GM12878 (cell line): ENCODE results near the gene RIF1. TPM values are rescaled to one million over a fixed set of nuclear protein-coding genes. Genes with fewer than 3 reads are reported as not detected.

Experiments
- ATAC-seq: fragments of 200-7000 bp; cut with Tn5 transposase; 3 replicates; pipeline ENCODE4 v1.9.1; 2020; ENCODE audit warnings: mild to moderate bottlenecking, moderate library complexity
- BruUV-seq: library from RNA; stranded (reverse); fragments of 400-500 nt; replicated peaks from 2 replicates; lab custom pipeline; 2021; lab: Mats Ljungman, UMichigan
- CTCF ChIA-PET: fragments of 300-600 bp; sonication (Branson Sonifier 250); formaldehyde crosslinking; extraction: SDS; loops from one replicate; lab custom pipeline; 2021; ENCODE audit warnings: inconsistent platforms; lab: Yijun Ruan, JAX
- POLR2A ChIA-PET: fragments of 350-600 bp; formaldehyde crosslinking; extraction: SDS; loops from one replicate; lab custom pipeline; 2021; ENCODE audit warnings: inconsistent platforms; lab: Charles Lee
- RAD21 ChIA-PET: fragments of 300-600 bp; sonication (Branson Sonifier 250); formaldehyde crosslinking; loops from one replicate; lab custom pipeline; 2023; ENCODE audit warnings: antibody characterized with exemption; ENCODE audit not compliant: unreplicated experiment; lab: Charles Lee
- SMC1A ChIA-PET: fragments of 300-600 bp; sonication (Branson Sonifier 250); formaldehyde crosslinking; loops from one replicate; lab custom pipeline; 2023; ENCODE audit not compliant: unreplicated experiment, uncharacterized antibody; lab: Charles Lee
- DNase-seq: peaks from one replicate; pipeline ENCODE4 v3.0.0-alpha.2; 2011; ENCODE audit warnings: low read depth, low spot score
- FAIRE-seq: peaks from 3 replicates; lab custom pipeline; 2011; peaks lifted over from hg19 to GRCh38; lab: Jason Lieb, UNC
- H2AFZ ChIP-seq: 2 replicates; pipeline ENCODE4 v1.6.0; 2011; ENCODE audit warnings: low read depth, low read length, control low read depth; ENCODE audit not compliant: control insufficient read depth
- H3K27ac ChIP-seq: 2 replicates; pipeline ENCODE4 v1.5.1; 2011; ENCODE audit warnings: control low read depth; ENCODE audit not compliant: control insufficient read depth, insufficient read depth
- H3K27me3 ChIP-seq, 2 experiments: replicated peaks in 1 of 2; 2 replicates each; pipeline versions ENCODE4 v1.6.0 to v1.6.1; 2011; ENCODE audit warnings: low read length in 1 of 2; ENCODE audit not compliant: control insufficient read depth in 2 of 2, insufficient read depth in 2 of 2
- H3K36me3 ChIP-seq, 2 experiments: 2 replicates each; pipeline ENCODE4 v1.5.1; 2011; ENCODE audit warnings: low read length in 1 of 2; ENCODE audit not compliant: control insufficient read depth in 2 of 2, insufficient read depth in 2 of 2
- H3K4me1 ChIP-seq: 2 replicates; pipeline ENCODE4 v1.6.1; 2011; ENCODE audit warnings: mild to moderate bottlenecking, low read length, moderate library complexity, mixed read lengths; ENCODE audit not compliant: control insufficient read depth, insufficient read depth
- H3K4me2 ChIP-seq: 2 replicates; pipeline ENCODE4 v1.6.0; 2011; ENCODE audit warnings: control low read depth; ENCODE audit not compliant: control insufficient read depth, insufficient read depth
- H3K4me3 ChIP-seq: fragments of 200-600 bp; sonication (generic); 2 replicates; pipeline ENCODE4 v1.5.1; 2016
- H3K79me2 ChIP-seq: 2 replicates; pipeline ENCODE4 v1.6.0; 2011; ENCODE audit warnings: low read length; ENCODE audit not compliant: control insufficient read depth, insufficient read depth
- H3K9ac ChIP-seq: 2 replicates; pipeline ENCODE4 v1.8.0; 2011; ENCODE audit warnings: low read length, control low read depth, mixed read lengths; ENCODE audit not compliant: control insufficient read depth, insufficient read depth
- H3K9me3 ChIP-seq: replicated peaks from 3 replicates; pipeline ENCODE4 v1.5.1; 2011; ENCODE audit warnings: mild to moderate bottlenecking, low read length; ENCODE audit not compliant: control insufficient read depth, insufficient read depth
- H4K20me1 ChIP-seq: 2 replicates; pipeline ENCODE4 v1.6.0; 2011; ENCODE audit not compliant: control insufficient read depth, insufficient read depth
- CBX3 ChIP-seq: fragments of 200-600 bp; sonication (generic); IDR thresholded peaks from 2 replicates; pipeline ENCODE4 v1.6.1; 2016; ENCODE audit warnings: low read depth, borderline replicate concordance
- ETV6 ChIP-seq, 2 experiments: fragments of 450-650 bp in 1 of 2; IDR thresholded peaks in 1 of 2; conservative IDR thresholded peaks in 1 of 2; 2 replicates each; pipeline ENCODE4 v1.6.1; 2014; ENCODE audit warnings: antibody characterized with exemption in 1 of 2, borderline replicate concordance in 1 of 2, low read depth in 1 of 2, mild to moderate bottlenecking in 1 of 2, moderate library complexity in 1 of 2
- KDM1A ChIP-seq: fragments of 200-600 bp; sonication (generic); IDR thresholded peaks from 2 replicates; pipeline ENCODE4 v1.6.1; 2016; ENCODE audit warnings: borderline replicate concordance
- NFIC ChIP-seq: IDR thresholded peaks from 2 replicates; pipeline ENCODE4 v1.6.1; 2012; ENCODE audit warnings: low read depth, mild to moderate bottlenecking, inconsistent platforms, low read length, moderate library complexity
- NFXL1 ChIP-seq: fragments of 450-650 bp; IDR thresholded peaks from 2 replicates; pipeline ENCODE4 v1.6.1; 2017; ENCODE audit warnings: antibody characterized with exemption, mild to moderate bottlenecking, borderline replicate concordance
- NR2F1 ChIP-seq: fragments of 450-650 bp; conservative IDR thresholded peaks from 2 replicates; pipeline ENCODE4 v1.6.1; 2017; ENCODE audit warnings: mild to moderate bottlenecking
- PAX5 ChIP-seq: IDR thresholded peaks from 2 replicates; pipeline ENCODE4 v1.6.1; 2011; ENCODE audit warnings: low read depth, low read length, borderline replicate concordance
- PML ChIP-seq: IDR thresholded peaks from 2 replicates; pipeline ENCODE4 v1.6.1; 2012; ENCODE audit warnings: low read length, inconsistent platforms
- RELA ChIP-seq: fragments of 450-650 bp; IDR thresholded peaks from 2 replicates; pipeline ENCODE4 v1.8.0; 2014; ENCODE audit warnings: borderline replicate concordance; ENCODE audit not compliant: partially characterized antibody
- YY1 ChIP-seq: IDR thresholded peaks from 2 replicates; pipeline ENCODE4 v1.6.1; 2011; ENCODE audit warnings: low read depth, mild to moderate bottlenecking, low read length
- ZSCAN29 ChIP-seq: fragments of 450-650 bp; IDR thresholded peaks from 2 replicates; pipeline ENCODE4 v1.6.1; 2017; ENCODE audit warnings: mild to moderate bottlenecking, moderate library complexity
- WGBS: methylation state at CpG from one replicate; pipeline ENCODE4 v1.1.6; 2016; ENCODE audit warnings: low lambda C conversion rate; ENCODE audit not compliant: insufficient replicate concordance, insufficient coverage; ENCODE audit errors: missing lambda C conversion rate; 5-methylcytosine and 5-hydroxymethylcytosine counted together
- in situ Hi-C: fragments of 300-500 bp; cut with MboI; formaldehyde crosslinking; loops from 9 replicates; pipeline ENCODE4 v1.14.3; 2018; ENCODE audit warnings: mixed read lengths
- intact Hi-C: fragments of 100-400 bp; cut with micrococcal nuclease; formaldehyde crosslinking; loops from one replicate; pipeline ENCODE4 v1.14.2; 2022; ENCODE audit not compliant: unreplicated experiment
- polyA plus RNA-seq, 11 experiments: library from polyadenylated mRNA; depleted of rRNA in 4 of 11; unstranded in 6 of 11; stranded (reverse) in 5 of 11; fragments of >200 nt; fragmentation: Nextera tagmentation in 4 of 11; fragmentation: Illumina TruSeq in 1 of 11; extraction: Ambion mirVana in 4 of 11; extraction: Trizol in 1 of 11; gene quantifications; 1 replicate in 1 of 11; 2 replicates in 10 of 11; pipeline versions ENCODE4 v1.2.1 to v1.2.3, GENCODE V29; 2011 to 2016; ENCODE audit warnings: inconsistent platforms in 2 of 11, missing spikeins in 2 of 11, low read depth in 1 of 11
- total RNA-seq, 4 experiments: library from RNA; depleted of rRNA in 3 of 4; stranded (reverse); fragments of >200 nt in 3 of 4; fragmentation: Illumina TruSeq in 1 of 4; extraction: Trizol in 1 of 4; gene quantifications; 2 replicates each; pipeline versions ENCODE4 v1.2.1 to v1.2.3, GENCODE V29; 2013 to 2021
- TF ChIP-seq, protein P1 (sequence below): fragments of 450-650 bp; IDR thresholded peaks from 2 replicates; pipeline ENCODE4 v1.6.1; 2014; ENCODE audit warnings: mild to moderate bottlenecking

The RIF1 gene
- total and polyA plus RNA-seq, 10 of the 15 experiments (the other 5 are each of a cell fraction or from before 2014, with no cell fraction given): 6.3 to 63.2 (median 34.4) TPM

DNA sequence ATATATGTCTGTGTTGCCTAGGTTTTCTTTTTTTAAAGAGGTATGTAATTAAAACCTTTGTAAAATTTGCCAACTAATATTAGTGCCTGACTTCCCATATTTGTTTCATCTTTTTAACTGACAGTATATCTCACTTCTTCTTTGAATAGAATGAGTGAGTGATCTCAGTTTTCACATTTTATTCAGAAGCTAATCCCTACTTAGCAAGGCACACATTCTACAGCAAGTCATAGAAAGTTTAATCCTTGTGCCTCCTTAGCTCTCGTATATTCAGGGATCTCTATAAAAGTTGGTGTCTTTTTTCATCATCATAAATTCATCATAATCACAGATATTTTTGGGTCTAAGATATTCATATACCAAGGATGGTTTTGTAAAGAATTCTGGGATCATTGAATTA is 66.6 kb downstream of the RIF1 start:
- DNase-seq: no peak
- ChIA-PET SMC1A (no interaction called here), CTCF (interaction anchor here (1.3 kb wide), 1 partner anchor 39 kb away, joined by 3 read pairs; no protein-coding TSS in a partner anchor), POLR2A (no interaction called here), RAD21 (no interaction called here)
- Histone ChIP-seq H3K9ac (no peak overlapping the region), H3K27me3 (no peaks in the 10 kb centered on the region), H3K27ac (no peak overlapping the region), H3K79me2 (no peaks in the 10 kb centered on the region), H4K20me1 (no peaks in the 10 kb centered on the region), H3K4me3 (no peak overlapping the region), H3K4me1 (peaks cover under 1% of the 10 kb centered on the region; the same call in 1 of the 2 replicates), H2AFZ (no peak overlapping the region), H3K4me2 (no peak overlapping the region), H3K36me3 (peaks cover 0 to 15% of the 10 kb centered on the region in 2 experiments; a peak in 1 of 4 replicates), H3K9me3 (no peaks in the 10 kb centered on the region)
- no peak for FAIRE-seq
- intact Hi-C loops (no loop called here), in situ Hi-C loops (no loop called here)
- BruUV-seq: no TSS peak
- 97% methylated on average over 1 of the region's 1 CpG for WGBS
- ATAC-seq: no peak
- TF ChIP-seq NFIC (no peak), ZSCAN29 (no peak), PML (no peak), CBX3 (no peak), ETV6 (conservative IDR thresholded peaks at IDR 0.05 in 1 of 2, IDR thresholded peaks at IDR 0.05 in 1 of 2; ENCODE audit: borderline replicate concordance in 1 of 2, low read depth in 1 of 2) (no peak), NFXL1 (no peak), YY1 (no peak), NR2F1 (no peak), PAX5 (no peak), RELA (no peak), KDM1A (no peak)
- TF ChIP-seq, protein P1, sequence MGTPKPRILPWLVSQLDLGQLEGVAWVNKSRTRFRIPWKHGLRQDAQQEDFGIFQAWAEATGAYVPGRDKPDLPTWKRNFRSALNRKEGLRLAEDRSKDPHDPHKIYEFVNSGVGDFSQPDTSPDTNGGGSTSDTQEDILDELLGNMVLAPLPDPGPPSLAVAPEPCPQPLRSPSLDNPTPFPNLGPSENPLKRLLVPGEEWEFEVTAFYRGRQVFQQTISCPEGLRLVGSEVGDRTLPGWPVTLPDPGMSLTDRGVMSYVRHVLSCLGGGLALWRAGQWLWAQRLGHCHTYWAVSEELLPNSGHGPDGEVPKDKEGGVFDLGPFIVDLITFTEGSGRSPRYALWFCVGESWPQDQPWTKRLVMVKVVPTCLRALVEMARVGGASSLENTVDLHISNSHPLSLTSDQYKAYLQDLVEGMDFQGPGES: no peak
